SJSA1 (cell line): ENCODE results near the gene MMP23B. TPM values are rescaled to one million over a fixed set of nuclear protein-coding genes. Genes with fewer than 3 reads are reported as not detected.
"Not testable (repeated sequence)": the region's sequence is repeated elsewhere in the genome, so short reads cannot be mapped to it uniquely, and the experiment has no call there.

Experiments
- DNase-seq, 2 experiments: peaks; one replicate each; pipeline ENCODE4 v3.0.0-alpha.2; 2015 to 2020; ENCODE audit warnings: low spot score in 2 of 2, low read depth in 1 of 2
- H3K27ac ChIP-seq: fragments of 250-450 bp; sonication (Bioruptor Pico); 2 replicates; pipeline ENCODE4 v1.5.1; 2020; ENCODE audit warnings: mild to moderate bottlenecking, moderate library complexity
- H3K27me3 ChIP-seq: fragments of 250-450 bp; sonication (Bioruptor Pico); replicated peaks from 2 replicates; pipeline ENCODE4 v1.5.1; 2020; ENCODE audit warnings: mild to moderate bottlenecking, moderate library complexity
- H3K36me3 ChIP-seq: fragments of 250-450 bp; sonication (Bioruptor Pico); 2 replicates; pipeline ENCODE4 v1.5.1; 2020; ENCODE audit warnings: mild to moderate bottlenecking
- H3K4me1 ChIP-seq: fragments of 250-450 bp; sonication (Bioruptor Pico); replicated peaks from 2 replicates; pipeline ENCODE4 v1.6.1; 2021; ENCODE audit warnings: mild to moderate bottlenecking
- H3K4me3 ChIP-seq: fragments of 250-450 bp; sonication (Bioruptor Pico); 2 replicates; pipeline ENCODE4 v1.5.1; 2020; ENCODE audit warnings: mild to moderate bottlenecking
- H3K9me3 ChIP-seq: fragments of 250-450 bp; sonication (Bioruptor Pico); replicated peaks from 2 replicates; pipeline ENCODE4 v1.5.1; 2020; ENCODE audit warnings: mild to moderate bottlenecking
- total RNA-seq: library from RNA; depleted of rRNA; stranded (reverse); fragments of >200 nt; shearing (Covaris generic); gene quantifications from 2 replicates; pipeline ENCODE4 v1.2.3, GENCODE V29; 2014; rRNA removed

The MMP23B gene
- total RNA-seq = 0.79 and 4.6 TPM in 2 replicates

DNA sequence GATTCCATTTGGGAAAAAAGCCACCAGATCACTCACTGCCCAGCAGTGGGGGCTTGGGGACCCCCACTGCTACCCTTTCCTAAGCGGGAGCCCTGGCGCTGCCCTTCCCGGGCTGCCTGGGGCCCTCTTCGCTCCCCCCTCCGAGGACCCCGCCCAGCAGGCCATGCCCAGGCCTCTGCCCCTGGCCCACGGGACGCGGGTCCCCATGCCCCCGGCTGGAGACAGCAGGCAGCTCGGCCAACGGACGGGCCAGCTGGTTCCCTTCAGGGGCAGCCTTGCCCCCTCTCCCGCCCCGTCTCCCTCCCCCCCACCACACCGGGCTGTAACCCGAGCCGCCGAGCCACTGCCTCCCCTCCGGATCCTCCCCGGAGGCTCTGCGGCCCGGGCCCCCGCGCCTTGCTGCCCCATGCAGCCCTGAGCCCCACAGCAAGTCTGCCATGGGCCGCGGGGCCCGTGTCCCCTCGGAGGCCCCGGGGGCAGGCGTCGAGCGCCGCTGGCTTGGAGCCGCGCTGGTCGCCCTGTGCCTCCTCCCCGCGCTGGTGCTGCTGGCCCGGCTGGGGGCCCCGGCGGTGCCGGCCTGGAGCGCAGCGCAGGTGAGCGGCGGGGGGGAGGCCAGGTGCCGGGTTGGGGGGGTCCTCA, at the start of gene MMP23B:
TSS of gene MMP23B (plus strand) at position 392 of the 639 bp plus-strand sequence. CDS start at position 438, 46 bp downstream.
- H3K4me1 ChIP-seq = no peaks in the 10 kb centered on the region
- no peak for DNase-seq
- H3K27ac ChIP-seq = no peak within 1 kb of the TSS
- H3K27me3 ChIP-seq = no peaks in the 10 kb centered on the region
- peaks cover 9% of the 10 kb centered on the region; the same call in 1 of the 2 replicates for H3K36me3 ChIP-seq
- H3K4me3 ChIP-seq = no peak within 1 kb of the TSS
- no peaks in the 10 kb centered on the region for H3K9me3 ChIP-seq

DNA sequence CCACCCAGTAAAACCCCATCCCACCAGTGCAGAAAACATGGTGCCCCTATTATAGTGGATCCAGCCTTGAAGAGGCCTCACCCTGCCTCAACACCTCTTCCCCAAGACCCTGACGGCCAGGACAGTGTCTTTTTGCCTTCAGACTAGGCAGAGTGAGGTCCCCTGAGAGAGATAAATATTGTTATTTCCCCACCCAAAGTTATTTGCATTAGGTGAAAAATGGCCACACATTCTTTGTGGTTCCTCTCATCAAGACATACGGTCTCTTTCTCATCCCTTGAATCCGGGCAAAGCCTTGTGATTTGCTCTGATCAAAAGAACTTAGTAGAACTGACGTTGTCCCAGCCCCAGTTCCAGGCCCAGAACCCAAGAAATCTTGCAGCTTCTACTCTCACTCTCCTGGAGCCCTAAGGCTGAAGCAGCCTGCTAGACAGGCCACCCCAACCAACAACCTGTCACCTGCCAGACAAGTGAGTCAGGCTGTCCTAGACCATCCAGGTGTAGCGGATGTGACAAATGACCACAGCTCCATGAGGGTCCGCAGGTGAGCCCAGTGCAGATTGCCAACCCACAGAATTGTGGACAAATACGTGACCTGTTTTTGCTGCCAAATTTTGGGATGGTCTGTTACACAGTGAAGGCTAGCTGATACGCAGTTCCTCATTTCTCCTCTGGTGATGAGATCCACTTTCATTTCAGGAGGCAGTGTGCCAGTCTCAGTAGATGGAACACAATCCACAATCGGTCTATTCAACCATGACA, 49.2 kb upstream of the MMP23B start:
- Histone ChIP-seq H3K9me3 (no peaks in the 10 kb centered on the region), H3K4me1 (no peaks in the 10 kb centered on the region), H3K27me3 (peaks cover 35% of the 10 kb centered on the region), H3K36me3 (no peaks in the 10 kb centered on the region), H3K4me3 (no peak overlapping the region), H3K27ac (no peak overlapping the region)
- DNase-seq = no peak

DNA sequence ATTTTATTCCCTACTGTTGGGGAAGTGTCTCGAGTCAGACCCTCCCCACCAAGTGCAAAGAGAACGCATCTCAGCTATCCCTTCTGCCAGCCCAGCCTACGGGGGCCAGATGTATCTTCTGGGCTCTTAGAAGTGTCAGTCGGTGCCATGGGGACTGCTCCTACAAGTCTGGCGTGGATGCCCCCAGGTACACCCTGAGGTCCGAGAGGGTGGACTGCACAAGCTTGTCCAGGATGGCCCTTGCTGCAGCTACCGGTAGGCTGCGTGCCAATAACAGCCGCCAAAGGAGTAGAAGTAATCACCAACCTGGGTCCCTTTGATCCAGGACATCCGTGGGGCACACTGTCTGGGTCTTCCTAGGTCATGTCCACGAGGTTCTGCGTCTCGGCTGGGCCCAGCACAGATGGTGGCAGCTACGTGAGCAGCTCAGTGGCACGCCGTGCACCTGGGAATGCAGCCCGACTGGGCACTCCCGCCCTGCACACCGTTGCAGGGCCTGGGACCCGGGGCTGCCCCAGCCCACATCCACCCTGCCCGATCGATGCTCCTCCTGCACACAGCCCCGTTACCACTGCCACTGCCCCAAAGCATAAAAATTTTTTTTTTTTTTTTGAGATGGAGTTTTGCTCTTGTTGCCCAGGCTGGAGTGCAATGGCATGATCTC, 48.5 kb upstream of the MMP23B start:
- peaks cover 35% of the 10 kb centered on the region for H3K27me3 ChIP-seq
- DNase-seq = no peak
- no peaks in the 10 kb centered on the region for H3K4me1 ChIP-seq

DNA sequence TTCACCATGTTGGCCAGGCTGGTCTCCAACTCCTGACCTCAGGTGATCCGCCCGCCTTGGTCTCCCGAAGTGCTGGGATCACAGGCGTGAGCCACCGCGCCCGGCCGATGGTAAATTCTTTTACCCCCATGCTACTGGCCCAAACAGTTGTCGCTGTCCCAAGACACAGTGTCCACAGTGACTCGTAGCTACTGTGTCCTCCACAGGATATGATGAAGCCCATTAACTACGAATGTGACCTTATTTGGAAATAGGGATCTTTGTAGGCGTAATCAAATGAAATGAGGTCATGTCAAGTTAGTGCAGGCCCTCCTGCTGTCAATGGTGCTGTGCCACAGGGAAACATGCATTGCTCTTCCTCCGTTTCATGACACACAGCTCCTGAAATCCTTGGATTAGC, 40.5 kb upstream of the MMP23B start:
- no peak overlapping the region for H3K4me3 ChIP-seq
- no peaks in the 10 kb centered on the region for H3K9me3 ChIP-seq
- no peaks in the 10 kb centered on the region for H3K4me1 ChIP-seq
- DNase-seq = no peak
- no peaks in the 10 kb centered on the region for H3K36me3 ChIP-seq
- no peak overlapping the region for H3K27ac ChIP-seq
- H3K27me3 ChIP-seq = peaks cover 10% of the 10 kb centered on the region

More for the DNA sequence above, 48.5 kb upstream of the MMP23B start:
- no peak overlapping the region for H3K4me3 ChIP-seq
- H3K27ac ChIP-seq = no peak overlapping the region
- H3K36me3 ChIP-seq = no peaks in the 10 kb centered on the region
- H3K9me3 ChIP-seq = no peaks in the 10 kb centered on the region

DNA sequence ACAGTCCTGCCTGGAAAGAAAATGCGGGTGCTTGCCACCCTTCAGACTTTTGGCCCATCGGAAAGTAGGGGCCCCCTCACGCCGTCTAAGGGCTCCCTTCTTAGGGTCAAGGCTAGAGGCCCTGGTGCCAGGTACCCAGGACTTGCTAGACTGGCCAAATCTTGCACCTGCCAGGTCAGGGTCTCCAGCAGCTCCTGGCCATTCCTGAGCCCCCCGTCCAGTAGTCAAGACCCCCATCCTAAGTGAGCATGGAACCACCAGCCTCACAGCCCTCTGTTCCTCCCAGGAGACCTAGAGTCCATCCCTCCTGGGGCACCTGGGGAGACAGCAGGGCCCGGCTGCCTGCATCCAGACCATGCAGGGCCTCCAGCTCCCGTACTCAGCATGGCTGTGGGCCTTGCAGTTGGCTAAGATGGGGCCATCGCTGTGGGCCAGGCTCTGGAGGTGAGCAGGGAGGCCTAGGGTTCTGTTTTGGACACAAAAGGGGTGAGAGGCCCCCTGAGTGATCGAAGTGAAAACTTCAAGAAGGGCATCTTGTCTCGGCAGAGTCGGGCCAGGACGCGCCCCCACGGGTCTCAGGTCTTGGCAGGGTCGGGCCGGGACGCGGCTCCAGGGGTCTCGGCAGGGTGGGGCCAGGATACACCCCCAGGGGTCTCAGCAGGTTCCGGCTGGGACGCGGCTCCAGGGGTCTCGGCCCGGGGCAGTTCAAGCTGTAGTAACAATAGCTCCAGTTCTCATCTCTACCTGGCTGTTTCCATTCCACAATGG, 38.0 kb upstream of the MMP23B start:
- no peak for DNase-seq
- Histone ChIP-seq H3K4me3 (no peak overlapping the region), H3K9me3 (no peaks in the 10 kb centered on the region), H3K36me3 (no peaks in the 10 kb centered on the region), H3K4me1 (peaks cover 8% of the 10 kb centered on the region), H3K27ac (no peak overlapping the region), H3K27me3 (peaks cover 25% of the 10 kb centered on the region)

DNA sequence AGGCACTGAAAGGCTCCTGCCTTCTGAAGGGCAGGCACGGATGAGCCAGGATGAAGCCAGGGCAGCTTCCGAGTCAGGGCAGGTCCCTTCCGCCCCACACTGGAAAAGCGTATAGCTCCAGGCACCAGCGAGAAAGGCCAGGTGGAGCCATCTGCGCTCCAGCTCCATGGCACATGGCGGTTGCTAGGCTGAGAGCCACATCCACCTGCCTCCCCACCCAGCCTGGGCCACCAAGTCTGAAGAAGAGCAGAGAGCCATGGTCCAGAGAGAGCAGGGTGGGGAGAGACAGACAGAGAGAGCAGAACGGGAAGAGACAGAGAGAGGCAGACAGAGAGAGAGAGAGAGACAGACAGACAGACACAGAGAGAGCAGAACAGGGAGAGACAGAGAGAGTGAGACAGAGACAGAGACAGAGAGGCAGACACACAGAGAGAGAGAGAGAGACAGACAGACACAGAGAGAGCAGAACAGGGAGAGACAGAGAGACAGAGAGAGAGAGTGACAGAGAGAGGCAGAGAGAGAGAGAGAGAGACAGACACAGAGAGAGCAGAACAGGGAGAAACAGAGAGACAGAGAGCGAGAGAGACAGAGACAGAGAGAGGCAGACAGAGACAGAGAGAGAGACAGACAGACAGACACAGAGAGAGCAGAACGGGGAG, 37.2 kb upstream of the MMP23B start:
- DNase-seq = no peak
- Histone ChIP-seq H3K36me3 (no peaks in the 10 kb centered on the region), H3K9me3 (peaks cover 2% of the 10 kb centered on the region; the same call in 1 of the 2 replicates), H3K27me3 (peaks cover 31% of the 10 kb centered on the region), H3K4me3 (no peak overlapping the region), H3K27ac (no peak overlapping the region), H3K4me1 (peaks cover 14% of the 10 kb centered on the region)

DNA sequence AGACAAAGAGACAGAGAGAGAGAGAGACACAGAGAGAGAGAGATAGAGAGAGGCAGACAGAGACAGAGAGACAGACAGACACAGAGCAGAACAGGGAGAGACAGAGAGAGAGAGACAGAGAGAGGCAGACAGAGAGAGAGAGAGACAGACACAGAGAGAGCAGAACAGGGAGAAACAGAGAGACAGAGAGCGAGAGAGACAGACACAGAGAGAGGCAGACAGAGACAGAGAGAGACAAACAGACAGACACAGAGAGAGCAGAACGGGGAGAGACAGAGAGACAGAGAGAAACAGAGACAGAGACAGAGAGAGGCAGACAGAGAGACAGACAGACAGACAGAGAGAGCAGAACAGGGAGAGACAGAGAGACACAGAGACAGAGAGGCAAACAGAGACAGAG, 36.6 kb upstream of the MMP23B start:
- DNase-seq, H3K4me3 ChIP-seq, H3K9me3 ChIP-seq, H3K27ac ChIP-seq, H3K36me3 ChIP-seq: not testable (repeated sequence)
- Histone ChIP-seq H3K4me1 (peaks cover 16% of the 10 kb centered on the region), H3K27me3 (peaks cover 32% of the 10 kb centered on the region)

DNA sequence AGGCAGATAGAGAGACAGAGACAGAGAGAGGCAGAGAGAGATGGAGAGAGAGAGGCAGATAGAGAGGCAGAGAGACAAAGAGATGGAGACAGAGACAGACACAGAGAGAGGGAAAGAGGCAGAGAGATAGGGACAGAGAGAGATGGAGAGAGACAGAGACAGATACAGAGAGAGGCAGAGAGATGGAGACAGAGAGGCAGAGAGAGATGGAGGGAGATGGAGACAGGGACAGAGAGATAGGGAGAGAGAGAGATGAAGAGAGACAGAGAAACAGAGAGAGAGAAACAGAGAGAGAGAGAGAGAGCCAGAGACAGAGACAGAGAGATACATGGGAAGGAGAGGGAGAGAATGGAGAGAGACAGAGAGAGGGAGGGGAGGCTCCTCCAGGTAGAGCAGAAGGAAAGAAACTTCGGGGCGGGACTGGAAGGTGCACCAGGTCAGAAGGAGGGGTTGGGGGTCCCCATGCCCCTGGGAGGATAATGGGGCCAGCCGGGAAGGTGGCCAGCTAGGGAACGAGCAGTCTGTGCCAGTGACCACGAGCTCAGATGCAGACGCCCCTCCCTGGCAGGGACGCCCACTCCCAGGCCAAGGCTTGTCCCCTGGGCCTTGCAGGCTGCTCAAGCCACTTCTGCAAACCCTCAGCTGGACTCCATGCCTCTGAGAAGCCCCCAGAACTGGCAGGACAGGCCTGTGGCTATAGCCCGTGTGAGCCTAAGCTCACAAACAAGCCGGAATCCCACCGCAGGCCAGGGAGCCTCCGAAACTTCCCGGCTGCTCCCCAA, 35.3 kb upstream of the MMP23B start:
- DNase-seq = no peak
- peaks cover 18% of the 10 kb centered on the region for H3K4me1 ChIP-seq
- no peak overlapping the region for H3K4me3 ChIP-seq
- no peak overlapping the region for H3K27ac ChIP-seq
- no peaks in the 10 kb centered on the region for H3K36me3 ChIP-seq
- peaks cover 40% of the 10 kb centered on the region for H3K27me3 ChIP-seq
- peaks cover 2% of the 10 kb centered on the region; the same call in 1 of the 2 replicates for H3K9me3 ChIP-seq

DNA sequence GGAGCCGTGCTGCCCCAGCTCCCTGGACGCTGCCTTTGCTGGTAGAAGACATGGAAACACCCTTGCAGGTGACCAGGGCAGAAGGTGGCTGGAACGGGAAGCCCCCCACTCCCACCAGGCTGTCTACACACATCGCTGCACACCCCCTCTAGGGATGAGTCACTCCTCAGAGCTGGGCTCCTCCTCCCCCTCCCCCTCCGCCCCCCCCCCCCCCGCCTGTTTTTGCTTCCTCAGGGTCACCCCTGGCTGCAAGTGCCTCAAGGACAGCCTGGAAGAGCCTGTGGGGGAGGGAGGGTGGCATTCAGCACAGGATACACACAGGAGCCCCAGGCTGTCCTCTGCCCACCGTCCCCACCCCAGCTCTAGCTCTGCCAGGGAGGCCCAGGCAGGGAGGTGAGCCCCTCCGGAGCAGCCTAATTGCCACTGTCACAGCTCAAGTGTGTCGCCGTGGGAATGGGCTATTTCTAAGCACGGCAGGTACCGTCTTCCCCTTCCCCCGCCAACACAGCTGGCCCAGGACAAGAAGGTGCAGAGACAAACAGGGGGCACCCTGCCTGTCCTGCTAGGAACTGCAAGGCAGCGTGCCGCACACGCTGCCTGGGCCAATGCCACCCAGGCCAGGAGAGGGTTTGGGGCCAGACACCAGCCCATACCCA, 34.6 kb upstream of the MMP23B start:
- Histone ChIP-seq H3K27ac (no peak overlapping the region), H3K27me3 (peaks cover 40% of the 10 kb centered on the region), H3K4me3 (no peak overlapping the region), H3K9me3 (peaks cover 2% of the 10 kb centered on the region; the same call in 1 of the 2 replicates), H3K36me3 (no peaks in the 10 kb centered on the region), H3K4me1 (peaks cover 18% of the 10 kb centered on the region)
- no peak for DNase-seq

DNA sequence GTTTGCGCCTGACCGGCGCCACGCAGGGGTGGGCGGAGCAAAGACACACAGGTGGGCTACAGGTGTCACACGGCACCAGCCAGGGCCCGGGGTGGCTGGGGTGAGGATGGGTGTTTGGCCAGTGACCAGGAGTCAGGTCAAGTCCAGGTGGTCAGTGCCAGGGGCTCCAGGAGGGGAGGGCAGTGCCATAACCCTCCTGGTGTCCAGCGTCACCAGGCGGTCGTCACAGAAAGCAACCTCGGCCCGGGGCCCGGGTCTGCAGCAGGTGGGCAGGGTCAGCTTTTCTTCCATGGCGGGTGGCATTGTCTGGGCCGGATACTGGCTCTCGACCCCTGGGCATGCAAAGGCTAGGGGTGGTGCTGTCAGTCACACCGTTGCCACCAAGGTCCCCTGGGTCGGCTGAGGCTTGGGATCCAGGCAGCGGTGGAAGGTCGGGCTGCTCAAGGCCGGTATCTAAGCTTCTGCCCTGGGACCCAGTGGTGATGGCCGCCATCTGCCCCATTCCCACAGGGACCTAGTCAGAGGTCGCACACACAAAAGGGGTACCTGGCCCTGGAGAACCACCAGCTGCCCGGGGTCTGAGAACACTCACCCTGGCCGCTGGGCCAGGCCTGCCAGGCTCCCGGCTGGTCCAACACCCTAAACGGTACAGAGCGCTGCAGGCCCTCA, 33.8 kb upstream of the MMP23B start:
- H3K4me3 ChIP-seq = no peak overlapping the region
- H3K36me3 ChIP-seq = no peaks in the 10 kb centered on the region
- no peak for DNase-seq
- H3K27me3 ChIP-seq = peaks cover 40% of the 10 kb centered on the region
- no peak overlapping the region for H3K27ac ChIP-seq
- peaks cover 2% of the 10 kb centered on the region; the same call in 1 of the 2 replicates for H3K9me3 ChIP-seq
- peaks cover 18% of the 10 kb centered on the region for H3K4me1 ChIP-seq

DNA sequence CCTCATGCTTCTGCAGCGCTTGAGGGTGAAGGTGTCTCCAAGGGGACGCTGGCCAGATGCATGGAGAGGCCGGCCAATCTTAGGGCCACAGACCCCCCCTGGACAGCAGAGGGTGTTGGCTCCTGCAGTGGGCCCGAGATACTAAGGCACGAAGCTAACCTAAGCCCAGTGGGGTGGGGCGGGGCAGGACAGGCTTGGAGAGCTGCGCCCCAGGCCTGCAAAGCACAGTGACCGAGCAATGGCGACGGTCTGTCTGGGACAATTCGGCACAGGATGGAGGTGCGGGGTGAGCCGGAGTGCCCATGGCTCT, 33.3 kb upstream of the MMP23B start:
- H3K36me3 ChIP-seq = no peaks in the 10 kb centered on the region
- H3K27ac ChIP-seq = no peak overlapping the region
- H3K4me3 ChIP-seq = no peak overlapping the region
- H3K27me3 ChIP-seq = peaks cover 40% of the 10 kb centered on the region
- DNase-seq = no peak
- peaks cover 2% of the 10 kb centered on the region; the same call in 1 of the 2 replicates for H3K9me3 ChIP-seq
- H3K4me1 ChIP-seq = peaks cover 18% of the 10 kb centered on the region
